Ectodermal cell (in vitro differentiated cells): ENCODE measurements around the gene RNU7-1.
A peak's percentile ranks its signal among the peaks of the same experiment; 100 is the strongest.

Experiments
- H3K27ac ChIP-seq: 2 replicates; pipeline ENCODE4 v1.7.0; 2013; ENCODE audit warnings: mild to moderate bottlenecking, low read depth, low read length; ENCODE audit not compliant: insufficient read depth, poor library complexity, severe bottlenecking
- H3K27me3 ChIP-seq: 2 replicates; pipeline ENCODE4 v1.7.0; 2013; ENCODE audit warnings: mild to moderate bottlenecking, low read length; ENCODE audit not compliant: insufficient read depth, control insufficient read depth, poor library complexity, severe bottlenecking
- H3K36me3 ChIP-seq: one replicate; pipeline ENCODE4 v1.7.0; 2013; ENCODE audit warnings: low read length; ENCODE audit not compliant: control insufficient read depth, insufficient read depth
- H3K4me1 ChIP-seq: one replicate; pipeline ENCODE4 v1.7.0; 2013; ENCODE audit warnings: low read length; ENCODE audit not compliant: control insufficient read depth, insufficient read depth
- H3K4me3 ChIP-seq: 2 replicates; pipeline ENCODE4 v1.7.0; 2013; ENCODE audit warnings: low read depth, low read length, control low read depth; ENCODE audit not compliant: insufficient read depth
- H3K9me3 ChIP-seq: 2 replicates; pipeline ENCODE4 v1.7.0; 2013; ENCODE audit warnings: mild to moderate bottlenecking, low read length, moderate library complexity; ENCODE audit not compliant: control insufficient read depth
- WGBS, 2 experiments: methylation state at CpG; one replicate each; pipeline ENCODE4 v1.1.7; 2013; ENCODE audit warnings: missing lambda C conversion rate in 2 of 2; 5-methylcytosine and 5-hydroxymethylcytosine counted together

RNU7-1 gene

DNA sequence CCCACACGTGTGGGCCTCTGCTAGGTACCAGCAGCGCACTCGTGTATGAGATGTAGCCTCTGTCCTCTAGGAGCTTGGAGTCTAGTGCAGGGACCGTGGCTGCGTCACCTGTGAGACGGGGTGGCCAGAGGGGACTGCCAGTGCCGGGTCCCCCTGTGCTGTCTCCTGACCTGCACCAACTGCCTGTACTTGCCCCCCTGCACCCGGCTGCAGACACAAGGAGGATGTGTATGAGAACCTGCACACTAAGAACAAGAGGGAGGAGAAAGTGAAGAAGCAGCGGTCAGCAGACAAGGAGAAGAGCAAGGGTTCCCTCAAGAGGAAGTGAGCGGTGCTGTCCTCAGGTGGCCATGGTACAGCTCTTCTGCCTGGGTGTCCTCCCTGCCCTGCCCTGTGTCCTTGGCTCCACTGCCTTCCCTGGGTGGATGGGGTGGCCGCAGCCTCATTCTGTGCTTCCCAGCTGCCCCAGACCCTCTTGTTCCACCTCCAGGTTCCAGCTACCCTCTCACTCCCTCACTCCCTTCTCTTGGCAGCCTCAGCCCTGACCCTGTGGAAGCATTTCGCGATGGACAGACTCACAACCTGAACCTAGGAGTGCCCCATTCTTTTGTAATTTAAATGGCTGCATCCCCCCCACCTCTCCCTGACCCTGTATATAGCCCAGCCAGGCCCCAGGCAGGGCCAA, 17.1 kb downstream of the RNU7-1 start:
- Histone ChIP-seq H3K4me3 (no peak overlapping the region), H3K27me3 (no peaks in the 10 kb centered on the region), H3K4me1 (peaks cover 26% of the 10 kb centered on the region), H3K36me3 (peaks cover 1% of the 10 kb centered on the region), H3K27ac (no peak overlapping the region), H3K9me3 (no peaks in the 10 kb centered on the region)
- 84 to 85% methylated on average over 13 of the region's 13 CpGs for WGBS, 2 experiments

GRCh38 chr12:6961278-6961694, 17.7 kb downstream of the RNU7-1 start:
- Histone ChIP-seq H3K36me3 (peaks cover 7% of the 10 kb centered on the region), H3K4me1 (peaks cover 26% of the 10 kb centered on the region), H3K27me3 (no peaks in the 10 kb centered on the region), H3K9me3 (no peaks in the 10 kb centered on the region), H3K4me3 (peak overlapping the region; percentile 13), H3K27ac (peak overlapping the region; percentile 64)
- 69 to 70% methylated on average over 24 of the region's 24 CpGs for WGBS, 2 experiments

DNA sequence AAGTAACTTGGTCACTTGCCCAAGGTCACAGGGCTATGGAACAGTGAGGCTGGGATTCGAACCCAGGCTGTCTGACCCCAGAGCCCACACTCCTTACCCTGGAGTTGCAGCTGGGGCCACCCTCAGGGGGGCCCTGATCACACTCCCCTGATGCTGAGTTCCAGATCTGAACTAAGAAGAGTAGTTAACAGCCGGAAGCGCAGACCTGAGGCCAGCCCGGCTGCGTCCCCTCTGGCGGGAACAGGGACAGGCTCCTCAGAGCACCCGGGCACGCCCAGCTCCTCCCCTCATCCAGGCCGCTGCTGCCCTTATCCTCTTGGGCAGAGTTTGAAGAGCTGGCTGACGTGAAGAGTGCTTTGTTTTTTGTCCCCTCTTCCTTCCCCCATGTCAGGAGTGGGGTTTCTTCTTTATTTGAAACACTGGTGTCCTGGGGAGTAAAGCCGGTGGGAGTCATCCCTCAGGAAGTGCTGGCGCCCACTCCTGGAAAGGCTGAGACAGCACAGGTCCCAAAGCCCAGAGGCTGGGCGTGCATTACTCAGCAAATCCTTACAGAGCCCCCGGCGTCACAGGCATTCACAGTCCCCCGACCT, 18.2 kb downstream of the RNU7-1 start:
- 19 to 22% methylated on average over 16 of the region's 16 CpGs for WGBS, 2 experiments
- Histone ChIP-seq H3K4me1 (peaks cover 26% of the 10 kb centered on the region), H3K27ac (peak overlapping the region; percentile 64), H3K9me3 (no peaks in the 10 kb centered on the region), H3K4me3 (peak overlapping the region; percentile 13), H3K27me3 (no peaks in the 10 kb centered on the region), H3K36me3 (peaks cover 10% of the 10 kb centered on the region)

DNA sequence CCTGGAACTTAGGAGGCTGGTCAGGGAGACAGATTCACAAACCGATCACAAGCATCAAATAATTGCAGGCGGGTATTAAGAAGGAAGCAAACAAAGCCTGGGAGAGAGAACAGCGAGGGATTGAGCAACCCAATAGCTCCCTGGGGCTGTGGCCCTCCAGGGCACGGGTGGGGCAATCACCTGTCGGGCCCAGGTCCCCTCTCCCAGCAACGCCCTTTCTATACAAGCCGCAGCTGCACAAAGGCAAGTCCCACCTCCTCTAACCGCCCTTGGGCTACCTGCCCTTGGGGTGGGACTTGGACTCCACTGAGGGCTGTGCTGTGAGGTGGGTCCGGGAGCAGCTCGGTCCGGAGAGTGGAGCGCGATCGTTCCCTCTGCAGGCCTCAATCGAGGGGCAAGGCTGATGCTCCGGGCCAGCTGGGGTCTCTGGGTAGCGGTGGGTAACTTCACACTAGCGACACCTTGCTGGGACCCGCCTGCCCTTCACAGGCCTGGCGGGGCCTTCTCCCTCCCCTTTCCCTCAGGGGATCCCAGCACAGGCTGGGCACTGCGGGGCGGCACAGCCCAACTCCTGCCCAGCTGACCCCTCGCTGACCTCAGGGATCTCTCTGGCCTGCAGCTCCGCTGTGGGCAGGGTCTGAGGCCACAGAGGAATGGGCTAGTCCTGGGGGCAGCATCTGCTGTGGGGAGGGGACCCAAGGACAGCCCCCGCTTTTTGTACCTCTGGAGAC, 18.8 kb downstream of the RNU7-1 start:
- Histone ChIP-seq H3K4me1 (peaks cover 26% of the 10 kb centered on the region), H3K36me3 (peaks cover 16% of the 10 kb centered on the region), H3K9me3 (no peaks in the 10 kb centered on the region), H3K27ac (peak overlapping the region; percentile 64), H3K4me3 (no peak overlapping the region), H3K27me3 (no peaks in the 10 kb centered on the region)
- 72 to 73% methylated on average over 25 of the region's 25 CpGs for WGBS, 2 experiments

- Histone ChIP-seq H3K27me3 (no peaks in the 10 kb centered on the region), H3K27ac (no peak overlapping the region), H3K4me1 (peaks cover 26% of the 10 kb centered on the region), H3K9me3 (no peaks in the 10 kb centered on the region), H3K36me3 (peaks cover 21% of the 10 kb centered on the region), H3K4me3 (no peak overlapping the region)
- WGBS, 2 experiments = 90 to 91% methylated on average over 32 of the region's 32 CpGs
Observed at GRCh38 chr12:6963016-6963731, 19.6 kb downstream of the RNU7-1 start.

- H3K4me3 ChIP-seq = no peak overlapping the region
- WGBS, 2 experiments = 91 to 93% methylated on average over 17 of the region's 17 CpGs
- no peaks in the 10 kb centered on the region for H3K9me3 ChIP-seq
- H3K36me3 ChIP-seq = peaks cover 24% of the 10 kb centered on the region
- H3K27ac ChIP-seq = no peak overlapping the region
- H3K27me3 ChIP-seq = no peaks in the 10 kb centered on the region
- H3K4me1 ChIP-seq = peaks cover 29% of the 10 kb centered on the region
Observed at GRCh38 chr12:6963791-6964413, 20.3 kb downstream of the RNU7-1 start.

DNA sequence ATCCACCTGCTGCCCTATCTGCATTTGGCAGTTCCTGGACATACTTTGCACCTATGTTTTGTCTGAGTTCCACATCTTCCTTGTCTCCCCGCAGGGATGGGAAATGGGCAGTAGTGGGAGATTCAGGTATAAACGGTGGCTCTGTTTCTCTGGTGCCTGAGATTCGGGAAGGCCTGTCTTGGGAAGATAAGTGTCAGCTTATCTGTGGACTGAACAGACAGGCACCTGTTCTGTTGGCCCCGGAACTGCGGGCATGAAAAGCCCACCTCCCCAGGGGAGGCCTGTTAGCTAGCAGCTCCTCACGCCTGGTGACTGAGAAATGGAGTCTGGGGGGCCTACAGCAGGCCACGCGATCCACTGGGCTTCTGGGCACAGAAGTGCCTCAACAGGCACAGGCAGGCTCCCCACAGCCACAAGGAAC, 21.0 kb downstream of the RNU7-1 start:
- peaks cover 24% of the 10 kb centered on the region for H3K36me3 ChIP-seq
- H3K27ac ChIP-seq = no peak overlapping the region
- no peaks in the 10 kb centered on the region for H3K9me3 ChIP-seq
- 90 to 92% methylated on average over 8 of the region's 8 CpGs for WGBS, 2 experiments
- no peaks in the 10 kb centered on the region for H3K27me3 ChIP-seq
- no peak overlapping the region for H3K4me3 ChIP-seq
- peaks cover 34% of the 10 kb centered on the region for H3K4me1 ChIP-seq

GRCh38 chr12:6965026-6965661, 21.5 kb downstream of the RNU7-1 start:
- no peaks in the 10 kb centered on the region for H3K27me3 ChIP-seq
- peaks cover 24% of the 10 kb centered on the region for H3K36me3 ChIP-seq
- WGBS, 2 experiments = 42 to 46% methylated on average over 12 of the region's 12 CpGs
- no peak overlapping the region for H3K27ac ChIP-seq
- peaks cover 34% of the 10 kb centered on the region for H3K4me1 ChIP-seq
- H3K4me3 ChIP-seq = no peak overlapping the region
- no peaks in the 10 kb centered on the region for H3K9me3 ChIP-seq

DNA sequence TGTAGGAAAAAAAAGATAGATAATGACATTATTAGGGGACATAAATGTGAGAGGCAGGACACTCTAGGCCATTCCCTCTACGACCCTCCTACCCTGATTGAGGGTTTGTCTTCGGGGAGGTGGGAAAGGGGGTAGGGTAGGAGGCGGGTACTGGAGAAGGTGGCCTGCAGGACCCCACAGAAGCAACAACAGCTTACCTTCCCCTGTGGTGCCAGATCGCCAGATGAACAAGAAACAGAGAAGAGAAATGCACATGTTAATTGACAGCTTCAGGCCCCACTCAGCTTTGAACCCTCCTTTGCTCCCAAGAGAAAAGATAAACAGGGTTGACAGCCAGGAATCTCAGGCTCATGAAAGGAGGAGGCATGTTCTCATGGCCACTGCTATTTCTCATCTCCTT, 22.1 kb downstream of the RNU7-1 start:
- H3K4me1 ChIP-seq = peaks cover 33% of the 10 kb centered on the region
- H3K9me3 ChIP-seq = no peaks in the 10 kb centered on the region
- H3K27me3 ChIP-seq = no peaks in the 10 kb centered on the region
- 89 to 95% methylated on average over 4 of the region's 4 CpGs for WGBS, 2 experiments
- H3K4me3 ChIP-seq = no peak overlapping the region
- peaks cover 24% of the 10 kb centered on the region for H3K36me3 ChIP-seq
- H3K27ac ChIP-seq = no peak overlapping the region
